ENCODE data around the gene TPM4.

Gene TPM4

GRCh38 chr19:16133818-16134217, 57.5 kb downstream of the TPM4 start:
- no peak for DNase-seq

GRCh38 chr19:16134510-16134909, 58.2 kb downstream of the TPM4 start:
- no peak for DNase-seq

GRCh38 chr19:16135430-16136127, 59.3 kb downstream of the TPM4 start:
- DNase-seq: no peak

GRCh38 chr19:16136185-16136999, 60.1 kb downstream of the TPM4 start:
- DNase-seq: no peak

GRCh38 chr19:16139752-16140151, 63.5 kb downstream of the TPM4 start:
- DNase-seq: no peak

- DNase-seq: no peak
These were observed 64.7 kb downstream of the TPM4 start for GRCh38 chr19:16141043-16141442.

GRCh38 chr19:16142032-16142580, 65.8 kb downstream of the TPM4 start:
- no peak for DNase-seq

GRCh38 chr19:16143399-16144215, 67.3 kb downstream of the TPM4 start, which contains the start of gene HSH2D:
Gene HSH2D (plus strand): TSS chr19:16143685. CDS start chr19:16148751, 5,066 bp downstream.
- DNase-seq: peak; percentile 83

- no peak for DNase-seq
These were observed 67.9 kb downstream of the TPM4 start for GRCh38 chr19:16144216-16144581.

- no peak for DNase-seq
These were observed 69.8 kb downstream of the TPM4 start for GRCh38 chr19:16146112-16146511.

GRCh38 chr19:16148443-16149229, 72.3 kb downstream of the TPM4 start:
- no peak for DNase-seq
